Activated naive CD8-positive, alpha-beta T cell treated with anti-CD3 and anti-CD28 coated beads for 36 hours (primary cell): Measurements from ENCODE around the gene PLA2G15. TPM values are rescaled to one million over a fixed set of nuclear protein-coding genes. Genes with fewer than 3 reads are reported as not detected.
A peak's percentile ranks its signal among the peaks of the same experiment; 100 is the strongest.
"Not testable (repeated sequence)": the region's sequence is repeated elsewhere in the genome, so short reads cannot be mapped to it uniquely, and the experiment has no call there.

Experiments
- DNase-seq: peaks from one replicate; pipeline ENCODE4 v3.0.0; 2021
- H3K27ac Mint-ChIP-seq: one replicate; pipeline ENCODE4 v1.8.0; 2022; ENCODE audit warnings: mild to moderate bottlenecking, moderate library complexity, mixed read lengths
- H3K27me3 Mint-ChIP-seq: one replicate; pipeline ENCODE4 v1.8.0; 2022; ENCODE audit warnings: mild to moderate bottlenecking, mixed read lengths
- H3K36me3 Mint-ChIP-seq: one replicate; pipeline ENCODE4 v1.8.0; 2021; ENCODE audit warnings: mild to moderate bottlenecking, mixed read lengths
- H3K4me1 Mint-ChIP-seq: one replicate; pipeline ENCODE4 v1.8.0; 2021; ENCODE audit warnings: mixed read lengths
- H3K4me3 Mint-ChIP-seq: one replicate; pipeline ENCODE4 v1.8.0; 2022; ENCODE audit warnings: mild to moderate bottlenecking, moderate library complexity, mixed read lengths
- H3K9me3 Mint-ChIP-seq: one replicate; pipeline ENCODE4 v1.8.0; 2022; ENCODE audit warnings: mixed read lengths
- total RNA-seq, 2 experiments: library from RNA; stranded (reverse); gene quantifications; one replicate each; pipeline ENCODE4 v1.2.3, GENCODE V29; 2021

The PLA2G15 gene
- total RNA-seq, 2 experiments from 2014 or later: 7.9 to 8.0 TPM

GRCh38 chr16:68288796-68289195 is 43.6 kb downstream of the PLA2G15 start:
- H3K4me1 Mint-ChIP-seq: peaks cover 89% of the 10 kb centered on the region
- H3K9me3 Mint-ChIP-seq, H3K27me3 Mint-ChIP-seq, H3K4me3 Mint-ChIP-seq, DNase-seq: not testable (repeated sequence)
- peaks cover 56% of the 10 kb centered on the region for H3K36me3 Mint-ChIP-seq
- peak overlapping the region; percentile 96 for H3K27ac Mint-ChIP-seq

GRCh38 chr16:68289202-68289601 is 44.0 kb downstream of the PLA2G15 start:
- Mint-ChIP-seq H3K9me3 (peaks cover 1% of the 10 kb centered on the region), H3K4me1 (peaks cover 85% of the 10 kb centered on the region), H3K27me3 (no peaks in the 10 kb centered on the region), H3K4me3 (peak overlapping the region; percentile 2), H3K27ac (peak overlapping the region; percentile 96), H3K36me3 (peaks cover 57% of the 10 kb centered on the region)
- DNase-seq: no peak

GRCh38 chr16:68289621-68290329 is 44.6 kb downstream of the PLA2G15 start:
- DNase-seq: peak; percentile 73
- no peaks in the 10 kb centered on the region for H3K27me3 Mint-ChIP-seq
- H3K4me1 Mint-ChIP-seq: peaks cover 80% of the 10 kb centered on the region
- H3K4me3 Mint-ChIP-seq: peak overlapping the region; percentile 57
- peaks cover 1% of the 10 kb centered on the region for H3K9me3 Mint-ChIP-seq
- H3K36me3 Mint-ChIP-seq: peaks cover 57% of the 10 kb centered on the region
- H3K27ac Mint-ChIP-seq: peak overlapping the region; percentile 96

GRCh38 chr16:68290450-68290849 is 45.3 kb downstream of the PLA2G15 start:
- peak overlapping the region; percentile 57 for H3K4me3 Mint-ChIP-seq
- peaks cover 73% of the 10 kb centered on the region for H3K4me1 Mint-ChIP-seq
- peaks cover 1% of the 10 kb centered on the region for H3K9me3 Mint-ChIP-seq
- no peak for DNase-seq
- no peaks in the 10 kb centered on the region for H3K27me3 Mint-ChIP-seq
- peak overlapping the region; percentile 96 for H3K27ac Mint-ChIP-seq
- peaks cover 55% of the 10 kb centered on the region for H3K36me3 Mint-ChIP-seq

- H3K4me3 Mint-ChIP-seq: no peak overlapping the region
- no peak for DNase-seq
- peaks cover 1% of the 10 kb centered on the region for H3K9me3 Mint-ChIP-seq
- H3K4me1 Mint-ChIP-seq: peaks cover 66% of the 10 kb centered on the region
- peaks cover 53% of the 10 kb centered on the region for H3K36me3 Mint-ChIP-seq
- H3K27ac Mint-ChIP-seq: peak overlapping the region; percentile 96
- no peaks in the 10 kb centered on the region for H3K27me3 Mint-ChIP-seq
These were observed 46.1 kb downstream of the PLA2G15 start for GRCh38 chr16:68291227-68291626.

GRCh38 chr16:68292425-68292824 is 47.3 kb downstream of the PLA2G15 start:
- peaks cover 54% of the 10 kb centered on the region for H3K4me1 Mint-ChIP-seq
- peak overlapping the region; percentile 96 for H3K27ac Mint-ChIP-seq
- DNase-seq: no peak
- H3K36me3 Mint-ChIP-seq: peaks cover 48% of the 10 kb centered on the region
- H3K4me3 Mint-ChIP-seq: no peak overlapping the region
- H3K9me3 Mint-ChIP-seq: no peaks in the 10 kb centered on the region
- no peaks in the 10 kb centered on the region for H3K27me3 Mint-ChIP-seq

GRCh38 chr16:68296291-68296690 is 51.1 kb downstream of the PLA2G15 start:
- no peaks in the 10 kb centered on the region for H3K9me3 Mint-ChIP-seq
- no peak overlapping the region for H3K4me3 Mint-ChIP-seq
- no peak for DNase-seq
- peak overlapping the region; percentile 25 for H3K27ac Mint-ChIP-seq
- peaks cover 33% of the 10 kb centered on the region for H3K36me3 Mint-ChIP-seq
- H3K4me1 Mint-ChIP-seq: peaks cover 24% of the 10 kb centered on the region
- no peaks in the 10 kb centered on the region for H3K27me3 Mint-ChIP-seq

- H3K4me1 Mint-ChIP-seq: peaks cover 20% of the 10 kb centered on the region
- DNase-seq: no peak
- H3K36me3 Mint-ChIP-seq: peaks cover 31% of the 10 kb centered on the region
- H3K27ac Mint-ChIP-seq: peak overlapping the region; percentile 25
- no peaks in the 10 kb centered on the region for H3K9me3 Mint-ChIP-seq
- no peak overlapping the region for H3K4me3 Mint-ChIP-seq
- no peaks in the 10 kb centered on the region for H3K27me3 Mint-ChIP-seq
These were observed 51.5 kb downstream of the PLA2G15 start for GRCh38 chr16:68296693-68297092.

- Mint-ChIP-seq H3K9me3 (no peaks in the 10 kb centered on the region), H3K4me3 (no peak overlapping the region), H3K36me3 (peaks cover 31% of the 10 kb centered on the region), H3K27ac (peak overlapping the region; percentile 46), H3K4me1 (peaks cover 10% of the 10 kb centered on the region), H3K27me3 (no peaks in the 10 kb centered on the region)
- no peak for DNase-seq
These were observed 52.7 kb downstream of the PLA2G15 start for GRCh38 chr16:68297908-68298307.

- no peak for DNase-seq
- Mint-ChIP-seq H3K27me3 (no peaks in the 10 kb centered on the region), H3K27ac (peak overlapping the region; percentile 46), H3K4me1 (peaks cover 8% of the 10 kb centered on the region), H3K4me3 (no peak overlapping the region), H3K9me3 (no peaks in the 10 kb centered on the region), H3K36me3 (peaks cover 32% of the 10 kb centered on the region)
These were observed 53.1 kb downstream of the PLA2G15 start for GRCh38 chr16:68298312-68298711.

GRCh38 chr16:68298907-68299561 is 53.9 kb downstream of the PLA2G15 start:
- peaks cover 4% of the 10 kb centered on the region for H3K4me1 Mint-ChIP-seq
- peaks cover 35% of the 10 kb centered on the region for H3K36me3 Mint-ChIP-seq
- DNase-seq: no peak
- no peak overlapping the region for H3K4me3 Mint-ChIP-seq
- no peaks in the 10 kb centered on the region for H3K9me3 Mint-ChIP-seq
- H3K27ac Mint-ChIP-seq: peak overlapping the region; percentile 46
- no peaks in the 10 kb centered on the region for H3K27me3 Mint-ChIP-seq

- Mint-ChIP-seq H3K9me3 (no peaks in the 10 kb centered on the region), H3K27me3 (no peaks in the 10 kb centered on the region), H3K4me3 (no peak overlapping the region), H3K4me1 (peaks cover 4% of the 10 kb centered on the region), H3K36me3 (peaks cover 30% of the 10 kb centered on the region), H3K27ac (peak overlapping the region; percentile 61)
- DNase-seq: no peak
These were observed 54.6 kb downstream of the PLA2G15 start for GRCh38 chr16:68299571-68300453.

- peak overlapping the region; percentile 61 for H3K27ac Mint-ChIP-seq
- H3K4me1 Mint-ChIP-seq: peaks cover 4% of the 10 kb centered on the region
- no peaks in the 10 kb centered on the region for H3K27me3 Mint-ChIP-seq
- H3K9me3 Mint-ChIP-seq: no peaks in the 10 kb centered on the region
- DNase-seq: no peak
- no peak overlapping the region for H3K4me3 Mint-ChIP-seq
- peaks cover 30% of the 10 kb centered on the region for H3K36me3 Mint-ChIP-seq
These were observed 55.7 kb downstream of the PLA2G15 start for GRCh38 chr16:68300734-68301459.

- H3K9me3 Mint-ChIP-seq: no peaks in the 10 kb centered on the region
- peaks cover 22% of the 10 kb centered on the region for H3K36me3 Mint-ChIP-seq
- no peak overlapping the region for H3K27ac Mint-ChIP-seq
- H3K4me1 Mint-ChIP-seq: peaks cover 18% of the 10 kb centered on the region
- no peak for DNase-seq
- H3K4me3 Mint-ChIP-seq: no peak overlapping the region
- no peaks in the 10 kb centered on the region for H3K27me3 Mint-ChIP-seq
These were observed 61.5 kb downstream of the PLA2G15 start for GRCh38 chr16:68306633-68307032.
